Measurements from ENCODE around the gene GLUD2. TPM values are rescaled to one million over a fixed set of nuclear protein-coding genes. Genes with fewer than 3 reads are reported as not detected.
"Not testable (repeated sequence)": the region's sequence is repeated elsewhere in the genome, so short reads cannot be mapped to it uniquely, and the experiment has no call there.

The GLUD2 gene
- total RNA-seq (2021; ENCODE audit: unreplicated experiment) (0.33 TPM), Bru-seq, nascent RNA (percentile 21 among the genes with signal in this experiment), BruChase-seq, experiment 1, labeled RNA remaining after a 2-hour chase (percentile 36 among the genes with signal in this experiment), BruChase-seq, experiment 2, labeled RNA remaining after a 6-hour chase (percentile 45 among the genes with signal in this experiment)
- 6.3 TPM for polyA plus RNA-seq (2012; ENCODE audit: insufficient read length)
- long read RNA-seq = 0 reads

- BruUV-seq (replicated peaks); H3K27ac ChIP-seq (ENCODE audit: low read length); intact Hi-C loops (cut with micrococcal nuclease; ENCODE audit: unreplicated experiment); in situ Hi-C loops (cut with HindIII; ENCODE audit: low pct_unique_long_range_greater_than_20kb, low sequenced_read_pairs); DNase-seq (ENCODE audit: low read depth, low spot score); H3K27me3 ChIP-seq (ENCODE audit: control insufficient read depth, insufficient read depth, low read length); H3K36me3 ChIP-seq (ENCODE audit: control insufficient read depth, insufficient read depth, low read length); H3K9me3 ChIP-seq (ENCODE audit: control insufficient read depth, insufficient read depth, low read depth, low read length); CTCF ChIA-PET; H3K4me1 ChIP-seq (ENCODE audit: control insufficient read depth, insufficient read depth, low read length): not testable (repeated sequence)
- peak; percentile 74 for ATAC-seq
- POLR2A ChIA-PET = interaction anchor here (0.7 kb wide), 1 partner anchor 19 kb away, joined by 3 read pairs; no protein-coding TSS in a partner anchor
- peak within 1 kb of the TSS; percentile 15 to 17 for H3K4me3 ChIP-seq (ENCODE audit: low read depth in 2 of 2, low read length in 2 of 2)
- TF ChIP-seq, protein P1, sequence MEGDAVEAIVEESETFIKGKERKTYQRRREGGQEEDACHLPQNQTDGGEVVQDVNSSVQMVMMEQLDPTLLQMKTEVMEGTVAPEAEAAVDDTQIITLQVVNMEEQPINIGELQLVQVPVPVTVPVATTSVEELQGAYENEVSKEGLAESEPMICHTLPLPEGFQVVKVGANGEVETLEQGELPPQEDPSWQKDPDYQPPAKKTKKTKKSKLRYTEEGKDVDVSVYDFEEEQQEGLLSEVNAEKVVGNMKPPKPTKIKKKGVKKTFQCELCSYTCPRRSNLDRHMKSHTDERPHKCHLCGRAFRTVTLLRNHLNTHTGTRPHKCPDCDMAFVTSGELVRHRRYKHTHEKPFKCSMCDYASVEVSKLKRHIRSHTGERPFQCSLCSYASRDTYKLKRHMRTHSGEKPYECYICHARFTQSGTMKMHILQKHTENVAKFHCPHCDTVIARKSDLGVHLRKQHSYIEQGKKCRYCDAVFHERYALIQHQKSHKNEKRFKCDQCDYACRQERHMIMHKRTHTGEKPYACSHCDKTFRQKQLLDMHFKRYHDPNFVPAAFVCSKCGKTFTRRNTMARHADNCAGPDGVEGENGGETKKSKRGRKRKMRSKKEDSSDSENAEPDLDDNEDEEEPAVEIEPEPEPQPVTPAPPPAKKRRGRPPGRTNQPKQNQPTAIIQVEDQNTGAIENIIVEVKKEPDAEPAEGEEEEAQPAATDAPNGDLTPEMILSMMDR (IDR thresholded peaks at IDR 0.05) = peak; percentile 54
These were observed at the start of gene GLUD2 for GRCh38 chrX:121047441-121048419. TSS of gene GLUD2 (plus strand) at chrX:121047610. CDS start at chrX:121047685, 75 bp downstream.

DNA sequence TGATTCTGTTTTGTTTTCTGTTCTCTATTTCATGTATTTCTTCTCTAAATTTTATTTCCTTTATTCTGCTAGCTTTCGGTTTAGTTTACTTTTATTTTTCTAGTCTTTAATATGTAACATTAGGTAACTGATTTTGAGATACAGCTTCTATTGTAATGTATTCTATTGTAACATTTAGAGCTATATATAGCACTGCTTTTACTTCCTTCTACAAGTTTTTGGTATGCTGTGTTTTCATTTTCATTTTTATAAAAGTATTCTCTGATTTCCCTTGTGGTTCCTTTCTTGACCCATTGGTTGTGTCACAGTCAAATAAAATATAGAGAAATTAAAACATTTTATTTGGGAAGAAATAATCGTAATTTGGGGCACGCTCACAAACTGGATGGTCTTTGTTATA lies 48.0 kb upstream of the GLUD2 start:
- no peak overlapping the region for H3K27ac ChIP-seq (ENCODE audit: low read length)
- ChIA-PET CTCF (no interaction called here), POLR2A (no interaction called here)
- DNase-seq (ENCODE audit: low read depth, low spot score) = no peak
- ATAC-seq = no peak
- no peak overlapping the region for H3K4me3 ChIP-seq (ENCODE audit: low read depth in 2 of 2, low read length in 2 of 2)
- H3K9me3 ChIP-seq (ENCODE audit: control insufficient read depth, insufficient read depth, low read depth, low read length) = no peaks in the 10 kb centered on the region
- in situ Hi-C loops (cut with HindIII; ENCODE audit: low pct_unique_long_range_greater_than_20kb, low sequenced_read_pairs) (no loop called here), intact Hi-C loops (cut with micrococcal nuclease; ENCODE audit: unreplicated experiment) (no loop called here)
- no peak for TF ChIP-seq TCF7L2 (IDR thresholded peaks at IDR 0.05; ENCODE audit: low read depth, low read length)
- no peak for TF ChIP-seq POLR2AphosphoS5 (IDR thresholded peaks at IDR 0.05; ENCODE audit: low read depth, low read length)
- TF ChIP-seq, protein P1 (IDR thresholded peaks at IDR 0.05) = no peak
- TF ChIP-seq SIN3A (IDR thresholded peaks at IDR 0.05; ENCODE audit: borderline replicate concordance, insufficient read depth, low read depth, low read length) = no peak
- TF ChIP-seq, protein P2, sequence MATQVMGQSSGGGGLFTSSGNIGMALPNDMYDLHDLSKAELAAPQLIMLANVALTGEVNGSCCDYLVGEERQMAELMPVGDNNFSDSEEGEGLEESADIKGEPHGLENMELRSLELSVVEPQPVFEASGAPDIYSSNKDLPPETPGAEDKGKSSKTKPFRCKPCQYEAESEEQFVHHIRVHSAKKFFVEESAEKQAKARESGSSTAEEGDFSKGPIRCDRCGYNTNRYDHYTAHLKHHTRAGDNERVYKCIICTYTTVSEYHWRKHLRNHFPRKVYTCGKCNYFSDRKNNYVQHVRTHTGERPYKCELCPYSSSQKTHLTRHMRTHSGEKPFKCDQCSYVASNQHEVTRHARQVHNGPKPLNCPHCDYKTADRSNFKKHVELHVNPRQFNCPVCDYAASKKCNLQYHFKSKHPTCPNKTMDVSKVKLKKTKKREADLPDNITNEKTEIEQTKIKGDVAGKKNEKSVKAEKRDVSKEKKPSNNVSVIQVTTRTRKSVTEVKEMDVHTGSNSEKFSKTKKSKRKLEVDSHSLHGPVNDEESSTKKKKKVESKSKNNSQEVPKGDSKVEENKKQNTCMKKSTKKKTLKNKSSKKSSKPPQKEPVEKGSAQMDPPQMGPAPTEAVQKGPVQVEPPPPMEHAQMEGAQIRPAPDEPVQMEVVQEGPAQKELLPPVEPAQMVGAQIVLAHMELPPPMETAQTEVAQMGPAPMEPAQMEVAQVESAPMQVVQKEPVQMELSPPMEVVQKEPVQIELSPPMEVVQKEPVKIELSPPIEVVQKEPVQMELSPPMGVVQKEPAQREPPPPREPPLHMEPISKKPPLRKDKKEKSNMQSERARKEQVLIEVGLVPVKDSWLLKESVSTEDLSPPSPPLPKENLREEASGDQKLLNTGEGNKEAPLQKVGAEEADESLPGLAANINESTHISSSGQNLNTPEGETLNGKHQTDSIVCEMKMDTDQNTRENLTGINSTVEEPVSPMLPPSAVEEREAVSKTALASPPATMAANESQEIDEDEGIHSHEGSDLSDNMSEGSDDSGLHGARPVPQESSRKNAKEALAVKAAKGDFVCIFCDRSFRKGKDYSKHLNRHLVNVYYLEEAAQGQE (IDR thresholded peaks at IDR 0.05; ENCODE audit: insufficient read depth in 1 of 2, low read depth in 2 of 2, low read length in 1 of 2) = no peak
- BruUV-seq (replicated peaks) = no TSS peak
- no peaks in the 10 kb centered on the region for H3K4me1 ChIP-seq (ENCODE audit: control insufficient read depth, insufficient read depth, low read length)
- H3K36me3 ChIP-seq (ENCODE audit: control insufficient read depth, insufficient read depth, low read length) = no peaks in the 10 kb centered on the region
- H3K27me3 ChIP-seq (ENCODE audit: control insufficient read depth, insufficient read depth, low read length) = no peaks in the 10 kb centered on the region
